ENCODE data around the gene DPEP1. TPM values are rescaled to one million over a fixed set of nuclear protein-coding genes. Genes with fewer than 3 reads are reported as not detected.
"Not testable (repeated sequence)": the region's sequence is repeated elsewhere in the genome, so short reads cannot be mapped to it uniquely, and the experiment has no call there.

The DPEP1 gene
- total RNA-seq, 2 donors from 2014 or later = not detected

- no peak for DNase-seq
- no peaks in the 10 kb centered on the region for H3K27me3 Mint-ChIP-seq
- H3K4me3 Mint-ChIP-seq = no peak overlapping the region
- H3K9me3 ChIP-seq (ENCODE audit: control insufficient read depth, low read length, poor library complexity, severe bottlenecking) = no peaks in the 10 kb centered on the region
- H3K27ac Mint-ChIP-seq = no peak overlapping the region
- ATAC-seq = no peak
- H3K36me3 Mint-ChIP-seq (ENCODE audit: low read depth) = no peaks in the 10 kb centered on the region
- H3K4me1 Mint-ChIP-seq = no peaks in the 10 kb centered on the region
These were observed 54.2 kb downstream of the DPEP1 start for GRCh38 chr16:89667633-89668032.

GRCh38 chr16:89668790-89669158 is 55.3 kb downstream of the DPEP1 start:
- H3K27ac Mint-ChIP-seq = no peak overlapping the region
- DNase-seq = no peak
- no peaks in the 10 kb centered on the region for H3K9me3 ChIP-seq (ENCODE audit: control insufficient read depth, low read length, poor library complexity, severe bottlenecking)
- no peak overlapping the region for H3K4me3 Mint-ChIP-seq
- no peaks in the 10 kb centered on the region for H3K4me1 Mint-ChIP-seq
- ATAC-seq = no peak
- no peaks in the 10 kb centered on the region for H3K36me3 Mint-ChIP-seq (ENCODE audit: low read depth)
- no peaks in the 10 kb centered on the region for H3K27me3 Mint-ChIP-seq

- DNase-seq (no peak), ATAC-seq (no peak)
- Mint-ChIP-seq H3K4me1 (no peaks in the 10 kb centered on the region), H3K4me3 (no peak overlapping the region), H3K27me3 (no peaks in the 10 kb centered on the region), H3K27ac (no peak overlapping the region), H3K36me3 (ENCODE audit: low read depth) (no peaks in the 10 kb centered on the region)
- no peaks in the 10 kb centered on the region for H3K9me3 ChIP-seq (ENCODE audit: control insufficient read depth, low read length, poor library complexity, severe bottlenecking)
These were observed 56.3 kb downstream of the DPEP1 start for GRCh38 chr16:89669755-89670154.

GRCh38 chr16:89670496-89671431 is 57.3 kb downstream of the DPEP1 start:
- H3K4me3 Mint-ChIP-seq = no peak overlapping the region
- no peak for ATAC-seq
- H3K4me1 Mint-ChIP-seq = no peaks in the 10 kb centered on the region
- H3K27me3 Mint-ChIP-seq = no peaks in the 10 kb centered on the region
- no peak for DNase-seq
- no peak overlapping the region for H3K27ac Mint-ChIP-seq
- H3K9me3 ChIP-seq (ENCODE audit: control insufficient read depth, low read length, poor library complexity, severe bottlenecking) = no peaks in the 10 kb centered on the region
- no peaks in the 10 kb centered on the region for H3K36me3 Mint-ChIP-seq (ENCODE audit: low read depth)

DNA sequence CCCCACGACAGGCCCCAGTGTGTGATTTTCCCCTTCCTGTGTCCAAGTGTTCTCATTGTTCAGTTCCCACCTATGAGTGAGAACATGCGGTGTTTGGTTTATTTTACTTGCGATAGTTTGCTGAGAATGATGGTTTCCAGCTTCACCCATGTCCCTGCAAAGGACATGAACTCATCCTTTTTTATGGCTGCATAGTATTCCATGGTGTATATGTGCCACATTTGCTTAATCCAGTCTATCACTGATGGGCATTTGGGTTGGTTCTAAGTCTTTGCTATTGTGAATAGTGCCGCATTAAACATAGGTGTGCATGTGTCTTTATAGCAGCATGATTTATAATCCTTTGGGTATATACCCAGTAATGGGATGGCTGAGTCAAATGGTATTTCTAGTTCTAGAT is 58.1 kb downstream of the DPEP1 start:
- H3K27ac Mint-ChIP-seq; H3K4me1 Mint-ChIP-seq; H3K9me3 ChIP-seq (ENCODE audit: control insufficient read depth, low read length, poor library complexity, severe bottlenecking); H3K4me3 Mint-ChIP-seq; DNase-seq; H3K27me3 Mint-ChIP-seq; H3K36me3 Mint-ChIP-seq (ENCODE audit: low read depth); ATAC-seq: not testable (repeated sequence)

GRCh38 chr16:89672177-89672941 is 58.9 kb downstream of the DPEP1 start:
- no peaks in the 10 kb centered on the region for H3K4me1 Mint-ChIP-seq
- H3K9me3 ChIP-seq (ENCODE audit: control insufficient read depth, low read length, poor library complexity, severe bottlenecking) = no peaks in the 10 kb centered on the region
- H3K36me3 Mint-ChIP-seq (ENCODE audit: low read depth) = no peaks in the 10 kb centered on the region
- H3K27me3 Mint-ChIP-seq = no peaks in the 10 kb centered on the region
- ATAC-seq (no peak), DNase-seq (no peak)
- no peak overlapping the region for H3K27ac Mint-ChIP-seq
- H3K4me3 Mint-ChIP-seq = no peak overlapping the region

DNA sequence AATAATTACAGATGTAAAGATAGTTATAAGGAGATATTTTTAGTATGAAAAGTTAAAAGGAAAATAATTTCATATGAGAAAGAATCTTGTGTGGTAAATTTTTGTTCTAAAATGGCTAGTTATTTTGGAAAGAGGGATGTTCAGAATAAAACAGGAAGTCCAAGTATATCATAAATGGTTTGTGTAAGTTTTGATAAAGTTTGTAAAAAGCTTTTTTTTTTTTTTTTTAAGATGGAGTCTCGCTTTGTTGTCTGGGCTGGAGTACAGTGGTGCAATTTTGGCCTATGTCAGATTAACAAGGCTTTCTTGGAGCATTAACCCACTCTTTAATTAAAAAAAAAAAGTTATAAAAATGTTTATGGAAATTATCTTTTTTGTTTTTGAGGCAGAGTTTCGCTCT is 64.8 kb downstream of the DPEP1 start:
- no peak overlapping the region for H3K27ac Mint-ChIP-seq
- H3K4me1 Mint-ChIP-seq = no peaks in the 10 kb centered on the region
- ATAC-seq (no peak), DNase-seq (no peak)
- H3K9me3 ChIP-seq (ENCODE audit: control insufficient read depth, low read length, poor library complexity, severe bottlenecking) = no peaks in the 10 kb centered on the region
- no peaks in the 10 kb centered on the region for H3K36me3 Mint-ChIP-seq (ENCODE audit: low read depth)
- H3K27me3 Mint-ChIP-seq = no peaks in the 10 kb centered on the region
- no peak overlapping the region for H3K4me3 Mint-ChIP-seq

DNA sequence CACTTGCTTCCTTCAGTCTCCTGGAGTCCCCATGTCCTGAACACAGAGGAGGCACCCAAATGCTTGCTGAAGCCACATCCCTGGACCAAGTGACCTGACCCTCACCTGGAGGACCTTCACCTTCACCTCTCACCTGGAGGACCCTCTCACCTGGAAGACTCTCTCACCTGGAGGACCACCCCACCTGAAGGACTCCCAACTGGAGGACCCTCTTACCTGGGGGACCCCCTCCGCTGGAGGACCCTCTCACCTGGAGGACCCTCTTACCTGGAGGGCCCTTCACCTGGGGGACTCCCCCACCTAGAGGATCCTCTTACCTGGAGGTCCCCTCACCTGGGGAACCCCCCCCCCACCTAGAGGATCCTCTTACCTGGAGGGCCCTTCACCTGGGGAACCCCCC is 72.5 kb downstream of the DPEP1 start:
- peak overlapping the region; percentile 96 for H3K4me3 Mint-ChIP-seq
- H3K4me1 Mint-ChIP-seq = peaks cover 9% of the 10 kb centered on the region
- DNase-seq (no peak), ATAC-seq (no peak)
- H3K27me3 Mint-ChIP-seq = no peaks in the 10 kb centered on the region
- peak overlapping the region; percentile 78 for H3K27ac Mint-ChIP-seq
- H3K36me3 Mint-ChIP-seq (ENCODE audit: low read depth) = no peaks in the 10 kb centered on the region
- no peaks in the 10 kb centered on the region for H3K9me3 ChIP-seq (ENCODE audit: control insufficient read depth, low read length, poor library complexity, severe bottlenecking)

- no peaks in the 10 kb centered on the region for H3K9me3 ChIP-seq (ENCODE audit: control insufficient read depth, low read length, poor library complexity, severe bottlenecking)
- ATAC-seq = peak; percentile 90
These were observed 73.2 kb downstream of the DPEP1 start, which contains the start of gene CDK10 for GRCh38 chr16:89686520-89687091. Gene CDK10 (plus strand): TSS chr16:89686689. CDS start chr16:89686711, 22 bp downstream.

GRCh38 chr16:89687092-89687940 is 73.9 kb downstream of the DPEP1 start:
- H3K27ac Mint-ChIP-seq = peak overlapping the region; percentile 78
- H3K36me3 Mint-ChIP-seq (ENCODE audit: low read depth) = no peaks in the 10 kb centered on the region
- H3K4me3 Mint-ChIP-seq = peak overlapping the region; percentile 96
- no peaks in the 10 kb centered on the region for H3K9me3 ChIP-seq (ENCODE audit: control insufficient read depth, low read length, poor library complexity, severe bottlenecking)
- ATAC-seq (peak; percentile 44), DNase-seq (no peak)
- H3K4me1 Mint-ChIP-seq = peaks cover 9% of the 10 kb centered on the region
- no peaks in the 10 kb centered on the region for H3K27me3 Mint-ChIP-seq

More at GRCh38 chr16:89686520-89687091, 73.2 kb downstream of the DPEP1 start, which contains the start of gene CDK10:
- peak within 1 kb of the TSS; percentile 78 for H3K27ac Mint-ChIP-seq
- H3K36me3 Mint-ChIP-seq (ENCODE audit: low read depth) = no peaks in the 10 kb centered on the region
- H3K4me3 Mint-ChIP-seq = peak within 1 kb of the TSS; percentile 96
- peaks cover 9% of the 10 kb centered on the region for H3K4me1 Mint-ChIP-seq
- no peaks in the 10 kb centered on the region for H3K27me3 Mint-ChIP-seq
- DNase-seq = peak; percentile 84 to 89 (median 87)

All from T-helper 17 cell (primary cell).